Lower leg skin (tissue), 3 donors: ENCODE results near the gene LTBP2.

Experiments used
- CTCF ChIP-seq, 3 donors: fragments of 450-650 bp; IDR thresholded peaks; one replicate each; pipeline ENCODE4 v1.5.1; 2016; ENCODE audit warnings: antibody characterized with exemption in 3 of 3, mild to moderate bottlenecking in 3 of 3, moderate library complexity in 2 of 3
- POLR2A ChIP-seq, 2 donors: fragments of 450-650 bp; IDR thresholded peaks; one replicate each; pipeline ENCODE4 v1.6.1; 2016 to 2017; ENCODE audit warnings: antibody characterized with exemption in 2 of 2, mild to moderate bottlenecking in 1 of 2, moderate library complexity in 1 of 2

GRCh38 chr14:74610866-74611649 is 979 bp downstream of the LTBP2 start:
- TF ChIP-seq POLR2A (IDR thresholded peaks at IDR 0.05) (no peak), CTCF (IDR thresholded peaks at IDR 0.05) (no peak)
